A549 (cell line): ENCODE results near the gene UBE2E2. TPM values are rescaled to one million over a fixed set of nuclear protein-coding genes. Genes with fewer than 3 reads are reported as not detected.
A peak's percentile ranks its signal among the peaks of the same experiment; 100 is the strongest.

ENCODE experiments used
- ATAC-seq, 2 experiments: fragments of 200-7000 bp in 1 of 2; fragments of >200 bp in 1 of 2; cut with Nextera tagmentation in 1 of 2; cut with Tn5 transposase in 1 of 2; 3 replicates each; pipeline versions ENCODE4 v1.8.0 to v1.9.1; 2018 to 2020; ENCODE audit warnings: mild to moderate bottlenecking in 1 of 2, moderate library complexity in 1 of 2
- CTCF ChIA-PET: fragments of 300-600 bp; sonication (Branson Sonifier 250); formaldehyde crosslinking; extraction: SDS; loops from one replicate; lab custom pipeline; 2021; ENCODE audit warnings: antibody characterized with exemption, inconsistent platforms; lab: Yijun Ruan, JAX
- POLR2A ChIA-PET: fragments of 350-600 bp; formaldehyde crosslinking; extraction: SDS; loops from one replicate; lab custom pipeline; 2021; ENCODE audit warnings: antibody characterized with exemption, inconsistent platforms; lab: Yijun Ruan, JAX
- DNase-seq, 2 experiments: peaks; one replicate each; pipeline versions ENCODE4 v3.0.0 to v3.0.0-alpha.2; 2011 to 2016; ENCODE audit warnings: low read depth in 1 of 2, low spot score in 1 of 2
- FAIRE-seq: peaks from 2 replicates; lab custom pipeline; 2011; peaks lifted over from hg19 to GRCh38; lab: Jason Lieb, UNC
- H3K27ac ChIP-seq, 2 experiments: fragments of >200 bp; sonication (Bioruptor Twin); formaldehyde crosslinking; 3 replicates each; pipeline ENCODE4 v1.5.1; 2016 to 2017
- H3K4me1 ChIP-seq: fragments of >200 bp; sonication (Bioruptor Twin); formaldehyde crosslinking; 3 replicates; pipeline ENCODE4 v1.6.1; 2016
- H3K4me2 ChIP-seq: fragments of >200 bp; sonication (Bioruptor Twin); formaldehyde crosslinking; 3 replicates; pipeline ENCODE4 v1.6.1; 2016
- H3K4me3 ChIP-seq: fragments of >200 bp; sonication (Bioruptor Twin); formaldehyde crosslinking; 3 replicates; pipeline ENCODE4 v1.5.1; 2016
- H3K9me3 ChIP-seq: fragments of >200 bp; sonication (Bioruptor Twin); formaldehyde crosslinking; 3 replicates; pipeline ENCODE4 v1.6.1; 2016
- CEBPB ChIP-seq, 2 experiments: fragments of >200 bp in 1 of 2; sonication (Bioruptor Twin) in 1 of 2; formaldehyde crosslinking in 1 of 2; IDR thresholded peaks; 2 replicates each; pipeline ENCODE4 v1.6.1; 2012 to 2016
- CHD4 ChIP-seq: fragments of 200-600 bp; sonication (generic); IDR thresholded peaks from 2 replicates; pipeline ENCODE4 v1.6.1; 2016; ENCODE audit warnings: antibody characterized with exemption, mild to moderate bottlenecking, borderline replicate concordance
- EP300 ChIP-seq, 2 experiments: fragments of >200 bp; sonication (Bioruptor Twin); formaldehyde crosslinking; IDR thresholded peaks; 2 replicates in 1 of 2; 3 replicates in 1 of 2; pipeline ENCODE4 v1.6.1; 2016 to 2017
- ESRRA ChIP-seq: fragments of 150-350 bp; IDR thresholded peaks from 2 replicates; pipeline ENCODE4 v1.6.1; 2014; ENCODE audit warnings: mild to moderate bottlenecking, low read length, borderline replicate concordance
- FOSB ChIP-seq: fragments of 250-450 bp; sonication (Bioruptor Pico); IDR thresholded peaks from 2 replicates; pipeline ENCODE4 v1.5.0; 2020; ENCODE audit warnings: mild to moderate bottlenecking, moderate library complexity
- FOXS1 ChIP-seq: fragments of 250-450 bp; sonication (Bioruptor Pico); IDR thresholded peaks from 2 replicates; pipeline ENCODE4 v1.5.0; 2020; ENCODE audit warnings: mild to moderate bottlenecking, moderate library complexity
- HOXB13 ChIP-seq: fragments of 250-450 bp; sonication (Bioruptor Pico); IDR thresholded peaks from 2 replicates; pipeline ENCODE4 v1.5.0; 2020; ENCODE audit warnings: low read depth, mild to moderate bottlenecking, moderate library complexity
- HOXB5 ChIP-seq: fragments of 250-450 bp; sonication (Bioruptor Pico); IDR thresholded peaks from 2 replicates; pipeline ENCODE4 v1.5.0; 2020; ENCODE audit warnings: mild to moderate bottlenecking, moderate library complexity
- JUNB ChIP-seq: fragments of >200 bp; sonication (Bioruptor Twin); formaldehyde crosslinking; IDR thresholded peaks from 2 replicates; pipeline ENCODE4 v1.6.1; 2016
- KDM5A ChIP-seq: fragments of 200-600 bp; sonication (generic); IDR thresholded peaks from 2 replicates; pipeline ENCODE4 v1.6.1; 2016; ENCODE audit warnings: antibody characterized with exemption, mild to moderate bottlenecking
- MAFK ChIP-seq: fragments of 450-650 bp; IDR thresholded peaks from 2 replicates; pipeline ENCODE4 v1.6.1; 2014; ENCODE audit not compliant: partially characterized antibody
- RCOR1 ChIP-seq: fragments of 150-350 bp; IDR thresholded peaks from 2 replicates; pipeline ENCODE4 v1.6.1; 2014; ENCODE audit warnings: antibody characterized with exemption, low read length, low read depth
- ZNF302 ChIP-seq: fragments of 250-450 bp; sonication (Bioruptor Pico); IDR thresholded peaks from 2 replicates; pipeline ENCODE4 v1.9.0; 2021; ENCODE audit warnings: inconsistent platforms, mild to moderate bottlenecking, moderate library complexity
- WGBS: methylation state at CpG from one replicate; pipeline ENCODE4 v1.1.6; 2017; ENCODE audit errors: missing lambda C conversion rate; 5-methylcytosine and 5-hydroxymethylcytosine counted together
- polyA plus RNA-seq, 4 experiments: library from polyadenylated mRNA; depleted of rRNA in 3 of 4; stranded (reverse); fragments of >200 nt; fragmentation: RNase III in 1 of 4; extraction: RNeasy Plus Mini Kit Qiagen cat#74134 plus additional on column Dnase treatment in 1 of 4; gene quantifications; 2 replicates in 3 of 4; 3 replicates in 1 of 4; pipeline ENCODE4 v1.2.3, GENCODE V29; 2011 to 2017
- TF ChIP-seq, protein P1 (sequence below): IDR thresholded peaks from 2 replicates; pipeline ENCODE4 v1.6.1; 2012
- TF ChIP-seq, protein P2 (sequence below): fragments of >200 bp; sonication (Bioruptor Twin); formaldehyde crosslinking; IDR thresholded peaks from 3 replicates; pipeline ENCODE4 v1.5.1; 2016
- TF ChIP-seq, protein P3 (sequence below): fragments of 250-450 bp; sonication (Bioruptor Pico); IDR thresholded peaks from 2 replicates; pipeline ENCODE4 v1.5.0; 2021; ENCODE audit warnings: mild to moderate bottlenecking, moderate library complexity, borderline replicate concordance
- TF ChIP-seq, protein P4 (sequence below): fragments of >200 bp; sonication (Bioruptor Twin); formaldehyde crosslinking; IDR thresholded peaks from 3 replicates; pipeline ENCODE4 v1.6.1; 2016
- TF ChIP-seq, protein P5 (sequence below): fragments of 250-450 bp; sonication (Bioruptor Pico); IDR thresholded peaks from 2 replicates; pipeline ENCODE4 v1.5.0; 2020; ENCODE audit warnings: low read depth, mild to moderate bottlenecking, moderate library complexity
- TF ChIP-seq, protein P6 (sequence below): IDR thresholded peaks from 2 replicates; pipeline ENCODE4 v1.6.1; 2012

Gene UBE2E2
- polyA plus RNA-seq, 2 of the 4 experiments (the other 2 are of a cell fraction), result 28.3 to 56.1 TPM

DNA sequence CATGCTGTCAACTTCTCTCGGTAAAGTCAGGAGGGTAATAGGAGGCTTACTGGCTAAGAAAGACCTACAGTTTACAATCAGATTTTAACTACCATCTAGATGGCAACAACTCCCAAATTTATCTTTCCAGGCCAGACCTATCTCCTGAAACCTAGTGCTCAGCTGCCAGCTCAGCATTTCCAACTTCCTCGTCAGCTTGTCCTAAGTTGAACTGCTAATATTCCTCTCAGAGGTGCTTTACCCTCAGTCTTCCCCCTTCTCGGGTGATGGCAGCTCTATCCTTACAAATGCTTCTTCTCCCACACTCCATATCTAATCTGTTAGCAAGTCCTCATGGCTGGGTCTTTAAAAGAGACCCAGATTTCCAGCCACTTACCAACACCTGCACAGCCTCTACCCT lies 36.9 kb upstream of the UBE2E2 start:
- no peak for FAIRE-seq

DNA sequence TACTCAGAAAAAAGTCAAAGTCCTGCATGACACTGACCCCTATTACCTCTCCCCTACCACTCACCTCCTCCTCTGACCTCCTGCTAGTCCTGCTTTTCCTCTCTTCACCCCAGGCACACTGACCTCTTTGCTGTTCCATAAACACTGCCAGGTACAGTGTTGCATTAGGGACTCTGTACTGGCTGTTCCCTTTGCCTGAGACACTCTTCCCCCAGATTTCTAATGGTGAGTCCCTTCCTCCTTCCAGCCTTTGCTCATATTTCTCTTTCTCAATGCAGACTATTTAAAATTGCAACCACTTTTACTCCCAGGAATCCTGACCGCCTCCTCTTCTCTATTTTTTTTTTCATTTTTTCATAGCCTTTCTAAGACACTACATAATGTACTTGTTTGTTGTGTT lies 36.3 kb upstream of the UBE2E2 start:
- H3K9me3 ChIP-seq, result no peaks in the 10 kb centered on the region; the same call in 2 of the 3 replicates
- 0 out of 3 replicates have a peak, but pooled peaks cover 4% of the 10 kb centered on the region for H3K4me1 ChIP-seq
- H3K4me3 ChIP-seq, result no peak overlapping the region
- TF ChIP-seq CEBPB (IDR thresholded peaks at IDR 0.05) (no peak), RCOR1 (no peak), ZNF302 (no peak), KDM5A (no peak), HOXB13 (CRISPR knock-in tag) (no peak), FOXS1 (CRISPR knock-in tag) (no peak)
- TF ChIP-seq, protein P1, sequence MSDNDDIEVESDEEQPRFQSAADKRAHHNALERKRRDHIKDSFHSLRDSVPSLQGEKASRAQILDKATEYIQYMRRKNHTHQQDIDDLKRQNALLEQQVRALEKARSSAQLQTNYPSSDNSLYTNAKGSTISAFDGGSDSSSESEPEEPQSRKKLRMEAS, result no peak
- TF ChIP-seq, protein P2, sequence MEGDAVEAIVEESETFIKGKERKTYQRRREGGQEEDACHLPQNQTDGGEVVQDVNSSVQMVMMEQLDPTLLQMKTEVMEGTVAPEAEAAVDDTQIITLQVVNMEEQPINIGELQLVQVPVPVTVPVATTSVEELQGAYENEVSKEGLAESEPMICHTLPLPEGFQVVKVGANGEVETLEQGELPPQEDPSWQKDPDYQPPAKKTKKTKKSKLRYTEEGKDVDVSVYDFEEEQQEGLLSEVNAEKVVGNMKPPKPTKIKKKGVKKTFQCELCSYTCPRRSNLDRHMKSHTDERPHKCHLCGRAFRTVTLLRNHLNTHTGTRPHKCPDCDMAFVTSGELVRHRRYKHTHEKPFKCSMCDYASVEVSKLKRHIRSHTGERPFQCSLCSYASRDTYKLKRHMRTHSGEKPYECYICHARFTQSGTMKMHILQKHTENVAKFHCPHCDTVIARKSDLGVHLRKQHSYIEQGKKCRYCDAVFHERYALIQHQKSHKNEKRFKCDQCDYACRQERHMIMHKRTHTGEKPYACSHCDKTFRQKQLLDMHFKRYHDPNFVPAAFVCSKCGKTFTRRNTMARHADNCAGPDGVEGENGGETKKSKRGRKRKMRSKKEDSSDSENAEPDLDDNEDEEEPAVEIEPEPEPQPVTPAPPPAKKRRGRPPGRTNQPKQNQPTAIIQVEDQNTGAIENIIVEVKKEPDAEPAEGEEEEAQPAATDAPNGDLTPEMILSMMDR, result no peak
- TF ChIP-seq, protein P3, sequence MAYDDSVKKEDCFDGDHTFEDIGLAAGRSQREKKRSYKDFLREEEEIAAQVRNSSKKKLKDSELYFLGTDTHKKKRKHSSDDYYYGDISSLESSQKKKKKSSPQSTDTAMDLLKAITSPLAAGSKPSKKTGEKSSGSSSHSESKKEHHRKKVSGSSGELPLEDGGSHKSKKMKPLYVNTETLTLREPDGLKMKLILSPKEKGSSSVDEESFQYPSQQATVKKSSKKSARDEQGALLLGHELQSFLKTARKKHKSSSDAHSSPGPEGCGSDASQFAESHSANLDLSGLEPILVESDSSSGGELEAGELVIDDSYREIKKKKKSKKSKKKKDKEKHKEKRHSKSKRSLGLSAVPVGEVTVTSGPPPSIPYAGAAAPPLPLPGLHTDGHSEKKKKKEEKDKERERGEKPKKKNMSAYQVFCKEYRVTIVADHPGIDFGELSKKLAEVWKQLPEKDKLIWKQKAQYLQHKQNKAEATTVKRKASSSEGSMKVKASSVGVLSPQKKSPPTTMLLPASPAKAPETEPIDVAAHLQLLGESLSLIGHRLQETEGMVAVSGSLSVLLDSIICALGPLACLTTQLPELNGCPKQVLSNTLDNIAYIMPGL (CRISPR knock-in tag), result no peak
- TF ChIP-seq, protein P4, sequence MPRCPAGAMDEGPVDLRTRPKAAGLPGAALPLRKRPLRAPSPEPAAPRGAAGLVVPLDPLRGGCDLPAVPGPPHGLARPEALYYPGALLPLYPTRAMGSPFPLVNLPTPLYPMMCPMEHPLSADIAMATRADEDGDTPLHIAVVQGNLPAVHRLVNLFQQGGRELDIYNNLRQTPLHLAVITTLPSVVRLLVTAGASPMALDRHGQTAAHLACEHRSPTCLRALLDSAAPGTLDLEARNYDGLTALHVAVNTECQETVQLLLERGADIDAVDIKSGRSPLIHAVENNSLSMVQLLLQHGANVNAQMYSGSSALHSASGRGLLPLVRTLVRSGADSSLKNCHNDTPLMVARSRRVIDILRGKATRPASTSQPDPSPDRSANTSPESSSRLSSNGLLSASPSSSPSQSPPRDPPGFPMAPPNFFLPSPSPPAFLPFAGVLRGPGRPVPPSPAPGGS, result no peak
- 84% methylated on average over 1 of the region's 1 CpG for WGBS
- ChIA-PET POLR2A (no interaction called here), CTCF (no interaction called here)
- no peak overlapping the region for H3K4me2 ChIP-seq
- FAIRE-seq (no peak), ATAC-seq (no peak), DNase-seq (no peak)
- no peak overlapping the region for H3K27ac ChIP-seq

More for the DNA sequence above, 36.9 kb upstream of the UBE2E2 start:
- WGBS, result 77% methylated on average over 3 of the region's 3 CpGs
- H3K4me2 ChIP-seq, result no peak overlapping the region
- no peak overlapping the region for H3K27ac ChIP-seq
- H3K4me1 ChIP-seq, result 0 out of 3 replicates have a peak, but pooled peaks cover 4% of the 10 kb centered on the region
- ChIA-PET CTCF (no interaction called here), POLR2A (no interaction called here)
- DNase-seq (no peak), ATAC-seq (no peak)
- TF ChIP-seq MAFK (peak; percentile 7), ESRRA (no peak)
- H3K4me3 ChIP-seq, result no peak overlapping the region
- no peaks in the 10 kb centered on the region; the same call in 2 of the 3 replicates for H3K9me3 ChIP-seq

DNA sequence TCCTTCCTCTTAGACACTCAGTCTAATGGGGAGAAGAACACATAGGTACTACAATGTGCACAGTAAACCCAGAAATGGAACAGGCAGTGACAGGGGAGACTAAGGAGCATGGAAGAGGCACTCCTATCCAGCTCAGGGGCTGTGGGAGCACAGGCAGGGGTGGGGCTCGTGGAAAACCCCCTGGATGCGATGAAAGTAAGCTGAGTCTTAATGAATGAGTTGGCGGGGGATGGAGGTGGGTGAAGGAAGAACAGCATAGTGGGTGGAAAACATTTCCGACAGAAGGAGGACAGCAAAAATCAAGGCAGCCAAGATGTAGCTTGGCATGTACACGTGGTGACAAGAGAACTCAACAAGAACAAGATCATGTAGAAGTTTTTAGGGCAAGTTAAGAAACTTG lies 33.6 kb upstream of the UBE2E2 start:
- H3K4me1 ChIP-seq, result no peaks in the 10 kb centered on the region; the same call in 2 of the 3 replicates
- H3K4me2 ChIP-seq, result no peak overlapping the region
- H3K9me3 ChIP-seq, result no peaks in the 10 kb centered on the region; the same call in 2 of the 3 replicates
- POLR2A ChIA-PET, result no interaction called here
- ATAC-seq, result no peak
- 50% methylated on average over 5 of the region's 5 CpGs for WGBS
- no peak overlapping the region for H3K4me3 ChIP-seq
- no peak overlapping the region for H3K27ac ChIP-seq
- no peak for TF ChIP-seq FOSB (CRISPR knock-in tag)
- no peak for TF ChIP-seq HOXB5 (CRISPR knock-in tag)
- TF ChIP-seq CHD4, result no peak
- TF ChIP-seq, protein P5, sequence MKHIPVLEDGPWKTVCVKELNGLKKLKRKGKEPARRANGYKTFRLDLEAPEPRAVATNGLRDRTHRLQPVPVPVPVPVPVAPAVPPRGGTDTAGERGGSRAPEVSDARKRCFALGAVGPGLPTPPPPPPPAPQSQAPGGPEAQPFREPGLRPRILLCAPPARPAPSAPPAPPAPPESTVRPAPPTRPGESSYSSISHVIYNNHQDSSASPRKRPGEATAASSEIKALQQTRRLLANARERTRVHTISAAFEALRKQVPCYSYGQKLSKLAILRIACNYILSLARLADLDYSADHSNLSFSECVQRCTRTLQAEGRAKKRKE, result no peak
- no peak for TF ChIP-seq JUNB
- no peak for TF ChIP-seq KDM5A
- no peak for TF ChIP-seq EP300 (IDR thresholded peaks at IDR 0.05)
- TF ChIP-seq, protein P6, sequence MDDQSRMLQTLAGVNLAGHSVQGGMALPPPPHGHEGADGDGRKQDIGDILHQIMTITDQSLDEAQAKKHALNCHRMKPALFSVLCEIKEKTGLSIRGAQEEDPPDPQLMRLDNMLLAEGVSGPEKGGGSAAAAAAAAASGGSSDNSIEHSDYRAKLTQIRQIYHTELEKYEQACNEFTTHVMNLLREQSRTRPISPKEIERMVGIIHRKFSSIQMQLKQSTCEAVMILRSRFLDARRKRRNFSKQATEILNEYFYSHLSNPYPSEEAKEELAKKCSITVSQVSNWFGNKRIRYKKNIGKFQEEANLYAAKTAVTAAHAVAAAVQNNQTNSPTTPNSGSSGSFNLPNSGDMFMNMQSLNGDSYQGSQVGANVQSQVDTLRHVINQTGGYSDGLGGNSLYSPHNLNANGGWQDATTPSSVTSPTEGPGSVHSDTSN, result no peak
- CTCF ChIA-PET, result interaction anchor here (0.6 to 1.5 kb wide), 2 partner anchors 12 to 272 kb away, joined by 3 to 4 read pairs; no protein-coding TSS in a partner anchor
- DNase-seq, result no peak
- FAIRE-seq, result no peak
